HT-29 (cell line): ENCODE results near the gene PRKD1. TPM values are rescaled to one million over a fixed set of nuclear protein-coding genes. Genes with fewer than 3 reads are reported as not detected.
"Not testable (repeated sequence)": the region's sequence is repeated elsewhere in the genome, so short reads cannot be mapped to it uniquely, and the experiment has no call there.

Experiments
- DNase-seq: peaks from one replicate; pipeline ENCODE4 v3.0.0-alpha.2; 2015; ENCODE audit warnings: low spot score
- total RNA-seq: library from RNA; depleted of rRNA; stranded (reverse); fragments of >200 nt; shearing (Covaris generic); gene quantifications from 2 replicates; pipeline ENCODE4 v1.2.3, GENCODE V29; 2014

The PRKD1 gene
- total RNA-seq, 1 experiment from 2014 or later: not detected

GRCh38 chr14:29743531-29743930, 184.1 kb downstream of the PRKD1 start:
- no peak for DNase-seq

GRCh38 chr14:29741909-29742401, 185.7 kb downstream of the PRKD1 start:
- DNase-seq: no peak

- DNase-seq: no peak
These were observed 187.2 kb downstream of the PRKD1 start for GRCh38 chr14:29740491-29740890.

GRCh38 chr14:29738950-29739349, 188.7 kb downstream of the PRKD1 start:
- no peak for DNase-seq

- no peak for DNase-seq
These were observed 189.6 kb downstream of the PRKD1 start for GRCh38 chr14:29738056-29738455.

- no peak for DNase-seq
These were observed 192.2 kb downstream of the PRKD1 start for GRCh38 chr14:29735459-29735858.

- DNase-seq: no peak
These were observed 192.9 kb downstream of the PRKD1 start for GRCh38 chr14:29734732-29735131.

- DNase-seq: not testable (repeated sequence)
These were observed 200.9 kb downstream of the PRKD1 start for GRCh38 chr14:29726560-29727331.

- DNase-seq: no peak
These were observed 202.7 kb downstream of the PRKD1 start for GRCh38 chr14:29724991-29725390.

- DNase-seq: no peak
These were observed 204.8 kb downstream of the PRKD1 start for GRCh38 chr14:29722831-29723230.

- DNase-seq: no peak
These were observed 206.1 kb downstream of the PRKD1 start for GRCh38 chr14:29721586-29721985.

- DNase-seq: no peak
These were observed 209.7 kb downstream of the PRKD1 start for GRCh38 chr14:29717901-29718300.

- no peak for DNase-seq
These were observed 211.5 kb downstream of the PRKD1 start for GRCh38 chr14:29716150-29716549.

GRCh38 chr14:29712601-29713000, 215.0 kb downstream of the PRKD1 start:
- no peak for DNase-seq

GRCh38 chr14:29710015-29710414, 217.6 kb downstream of the PRKD1 start:
- no peak for DNase-seq

- DNase-seq: no peak
These were observed 218.2 kb downstream of the PRKD1 start for GRCh38 chr14:29709490-29709889.

- DNase-seq: no peak
These were observed 220.9 kb downstream of the PRKD1 start for GRCh38 chr14:29706700-29707099.

GRCh38 chr14:29705801-29706200, 221.8 kb downstream of the PRKD1 start:
- no peak for DNase-seq

GRCh38 chr14:29689597-29689996, 238.1 kb downstream of the PRKD1 start:
- not testable (repeated sequence) for DNase-seq

- DNase-seq: no peak
These were observed 239.8 kb downstream of the PRKD1 start for GRCh38 chr14:29687866-29688265.

GRCh38 chr14:29687071-29687765, 240.4 kb downstream of the PRKD1 start:
- no peak for DNase-seq

- no peak for DNase-seq
These were observed 242.7 kb downstream of the PRKD1 start for GRCh38 chr14:29684926-29685325.

GRCh38 chr14:29682789-29683188, 244.9 kb downstream of the PRKD1 start:
- no peak for DNase-seq
